Measurements from ENCODE around the gene CHCHD6. TPM values are rescaled to one million over a fixed set of nuclear protein-coding genes. Genes with fewer than 3 reads are reported as not detected.

The CHCHD6 gene
- total and polyA plus RNA-seq, 2 of the 4 experiments (the other 2 are of a cell fraction), result 18.8 to 28.9 TPM

GRCh38 chr3:126854666-126855065 lies 150.6 kb downstream of the CHCHD6 start:
- Histone ChIP-seq H3K23ac (ENCODE audit: low read depth, low read length) (no peak overlapping the region), H3K56ac (ENCODE audit: extremely low read depth, insufficient read depth, low read length) (no peak overlapping the region), H3K36me3 (ENCODE audit: control insufficient read depth, insufficient read depth, low read length) (no peaks in the 10 kb centered on the region), H3K9me1 (ENCODE audit: insufficient read depth, low read length) (peaks cover 15% of the 10 kb centered on the region), H3K79me1 (ENCODE audit: low read depth in 1 of 2, low read length in 2 of 2) (peaks cover 0 to 11% of the 10 kb centered on the region in 2 experiments; a peak in 2 of 4 replicates), H3K4me2 (ENCODE audit: low read depth, low read length) (no peak overlapping the region), H3K4me3 (ENCODE audit: insufficient read depth, low read depth, low read length) (no peak overlapping the region), H4K8ac (ENCODE audit: low read depth in 2 of 2, low read length in 2 of 2) (no peak overlapping the region), H2AK9ac (replicated peaks; ENCODE audit: low read depth, low read length, poor library complexity) (no peak overlapping the region), H3K27me3 (ENCODE audit: control insufficient read depth, insufficient read depth, low read length) (no peaks in the 10 kb centered on the region), H2AK5ac (ENCODE audit: low read depth, low read length) (no peak overlapping the region), H3K27ac (ENCODE audit: insufficient read depth, low read length) (no peak overlapping the region), H3K4me1 (ENCODE audit: control insufficient read depth, insufficient read depth, low read length) (peaks cover 15% of the 10 kb centered on the region), H3K4ac (ENCODE audit: low read depth, low read length) (no peak overlapping the region), H3K9ac (ENCODE audit: low read depth, low read length) (no peak overlapping the region), H3K18ac (ENCODE audit: low read depth, low read length) (no peak overlapping the region), H4K5ac (ENCODE audit: low read depth, low read length) (no peak overlapping the region), H4K91ac (ENCODE audit: insufficient read depth, low read depth, low read length) (no peak overlapping the region), H2BK5ac (ENCODE audit: low read depth, low read length, poor library complexity, severe bottlenecking) (no peak overlapping the region), H3K9me3 (ENCODE audit: control insufficient read depth, insufficient read depth, low read length) (no peaks in the 10 kb centered on the region), H2BK20ac (ENCODE audit: low read depth, low read length) (no peak overlapping the region), H2BK120ac (ENCODE audit: low read depth, low read length) (no peak overlapping the region), H2AFZ (replicated peaks; ENCODE audit: low read length, poor library complexity) (no peak overlapping the region), H4K20me1 (ENCODE audit: insufficient read depth, low read length) (peaks cover 3% of the 10 kb centered on the region; the same call in 1 of the 2 replicates), H2BK15ac (ENCODE audit: low read depth, low read length) (no peak overlapping the region), H3K14ac (replicated peaks; ENCODE audit: low read depth, low read length) (no peak overlapping the region)
- ATAC-seq (ENCODE audit: low read depth) (no peak), DNase-seq (no peak)
- intact Hi-C loops (cut with micrococcal nuclease) (loop anchor here (5.0 kb wide), 2 partner anchors 108 to 128 kb away; partner anchors contain the start of gene PLXNA1), dilution Hi-C loops (cut with HindIII; ENCODE audit: low sequenced_read_pairs, unreplicated experiment) (no loop called here), in situ Hi-C loops (cut with MboI; ENCODE audit: low sequenced_read_pairs) (no loop called here)
- 100% methylated on average over 1 of the region's 5 CpGs; no CpG with 5 or more reads in 1 of the 2 experiments for WGBS, 2 experiments (ENCODE audit: extremely low coverage in 2 of 2, insufficient read length in 1 of 2)
- TF ChIP-seq FOS (IDR thresholded peaks at IDR 0.05; ENCODE audit: low read depth, low read length), result no peak
- TF ChIP-seq, protein P1, sequence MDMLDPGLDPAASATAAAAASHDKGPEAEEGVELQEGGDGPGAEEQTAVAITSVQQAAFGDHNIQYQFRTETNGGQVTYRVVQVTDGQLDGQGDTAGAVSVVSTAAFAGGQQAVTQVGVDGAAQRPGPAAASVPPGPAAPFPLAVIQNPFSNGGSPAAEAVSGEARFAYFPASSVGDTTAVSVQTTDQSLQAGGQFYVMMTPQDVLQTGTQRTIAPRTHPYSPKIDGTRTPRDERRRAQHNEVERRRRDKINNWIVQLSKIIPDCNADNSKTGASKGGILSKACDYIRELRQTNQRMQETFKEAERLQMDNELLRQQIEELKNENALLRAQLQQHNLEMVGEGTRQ (IDR thresholded peaks at IDR 0.05; ENCODE audit: low read depth, low read length), result no peak
- no peak for TF ChIP-seq CHD1 (IDR thresholded peaks at IDR 0.05; ENCODE audit: low read depth, low read length)
- no peak for TF ChIP-seq NFE2L2 (IDR thresholded peaks at IDR 0.05; ENCODE audit: low read depth, low read length)
- no peak for TF ChIP-seq ELK1 (IDR thresholded peaks at IDR 0.05; ENCODE audit: borderline replicate concordance, low read depth, low read length)
- TF ChIP-seq SMC3 (IDR thresholded peaks at IDR 0.05; ENCODE audit: low read depth, low read length), result no peak
- no peak for TF ChIP-seq MAFK (IDR thresholded peaks at IDR 0.05; ENCODE audit: low read depth, low read length)
- no peak for TF ChIP-seq RAD21 (IDR thresholded peaks at IDR 0.05; ENCODE audit: low read length)
- no peak for TF ChIP-seq CTCF (conservative IDR thresholded peaks at IDR 0.05; ENCODE audit: low read depth, low read length)
- TF ChIP-seq RFX5 (IDR thresholded peaks at IDR 0.05; ENCODE audit: low read depth, low read length), result no peak
- no peak for TF ChIP-seq MXI1 (IDR thresholded peaks at IDR 0.05; ENCODE audit: borderline replicate concordance, low read depth, low read length)
- no peak for TF ChIP-seq CEBPB (IDR thresholded peaks at IDR 0.05; ENCODE audit: low read depth, low read length)
- TF ChIP-seq POLR2A (IDR thresholded peaks at IDR 0.05; ENCODE audit: low read depth, low read length), result no peak
- no peak for TF ChIP-seq MAZ (IDR thresholded peaks at IDR 0.05; ENCODE audit: borderline replicate concordance, low read depth, low read length)
- no peak for TF ChIP-seq BHLHE40 (IDR thresholded peaks at IDR 0.05; ENCODE audit: low read depth, low read length)
- no peak for TF ChIP-seq RCOR1 (IDR thresholded peaks at IDR 0.05; ENCODE audit: insufficient replicate concordance, low read length)
- CTCF ChIA-PET, result no interaction called here
- POLR2A ChIA-PET (ENCODE audit: unreplicated experiment), result no interaction called here
- BruUV-seq (replicated peaks), result no TSS peak

Measured in IMR-90 (cell line).